DMS79 treated with DMSO at 0.1 percent for 48 hours (cell line): ENCODE data around the gene KCTD15.

Source experiments
- DNase-seq: peaks from one replicate; lab custom pipeline; 2025; lab: John Stamatoyannopoulos, UW

The KCTD15 gene

GRCh38 chr19:33797802-33798671 is 1.4 kb downstream of the KCTD15 start:
- no peak for DNase-seq

GRCh38 chr19:33798681-33799111 is 2.0 kb downstream of the KCTD15 start:
- no peak for DNase-seq

GRCh38 chr19:33799476-33799875 is 2.8 kb downstream of the KCTD15 start:
- DNase-seq = no peak

GRCh38 chr19:33800012-33800680 is 3.5 kb downstream of the KCTD15 start:
- no peak for DNase-seq

- DNase-seq = no peak
These were observed 4.7 kb downstream of the KCTD15 start for GRCh38 chr19:33801411-33801810.

GRCh38 chr19:33802001-33802400 is 5.3 kb downstream of the KCTD15 start:
- no peak for DNase-seq

- no peak for DNase-seq
These were observed 6.1 kb downstream of the KCTD15 start for GRCh38 chr19:33802801-33803200.

GRCh38 chr19:33803383-33803782 is 6.7 kb downstream of the KCTD15 start:
- no peak for DNase-seq

- DNase-seq = no peak
These were observed 7.5 kb downstream of the KCTD15 start for GRCh38 chr19:33804021-33804799.

GRCh38 chr19:33805313-33805712 is 8.6 kb downstream of the KCTD15 start:
- DNase-seq = no peak

- DNase-seq = no peak
These were observed 9.3 kb downstream of the KCTD15 start for GRCh38 chr19:33805840-33806433.

GRCh38 chr19:33806434-33806881 is 9.8 kb downstream of the KCTD15 start:
- no peak for DNase-seq

GRCh38 chr19:33808399-33808798 is 11.7 kb downstream of the KCTD15 start:
- no peak for DNase-seq

GRCh38 chr19:33809960-33810359 is 13.3 kb downstream of the KCTD15 start:
- DNase-seq = no peak

GRCh38 chr19:33810821-33811220 is 14.2 kb downstream of the KCTD15 start:
- no peak for DNase-seq

- DNase-seq = no peak
These were observed 14.6 kb downstream of the KCTD15 start for GRCh38 chr19:33811246-33811645.

GRCh38 chr19:33811736-33812387 is 15.2 kb downstream of the KCTD15 start:
- DNase-seq = no peak

GRCh38 chr19:33812388-33813330 is 16.0 kb downstream of the KCTD15 start:
- no peak for DNase-seq

- DNase-seq = no peak
These were observed 16.9 kb downstream of the KCTD15 start for GRCh38 chr19:33813391-33814101.
